22Rv1 (cell line): ENCODE results near the gene DCHS1.

Experiments
- ZFX ChIP-seq: fragments of 450-650 bp; IDR thresholded peaks from 2 replicates; pipeline ENCODE4 v1.6.1; 2017; ENCODE audit warnings: antibody characterized with exemption, borderline replicate concordance
- TF ChIP-seq, protein P1 (sequence below): fragments of 450-650 bp; IDR thresholded peaks from 2 replicates; pipeline ENCODE4 v1.5.1; 2017; ENCODE audit warnings: mild to moderate bottlenecking

DNA sequence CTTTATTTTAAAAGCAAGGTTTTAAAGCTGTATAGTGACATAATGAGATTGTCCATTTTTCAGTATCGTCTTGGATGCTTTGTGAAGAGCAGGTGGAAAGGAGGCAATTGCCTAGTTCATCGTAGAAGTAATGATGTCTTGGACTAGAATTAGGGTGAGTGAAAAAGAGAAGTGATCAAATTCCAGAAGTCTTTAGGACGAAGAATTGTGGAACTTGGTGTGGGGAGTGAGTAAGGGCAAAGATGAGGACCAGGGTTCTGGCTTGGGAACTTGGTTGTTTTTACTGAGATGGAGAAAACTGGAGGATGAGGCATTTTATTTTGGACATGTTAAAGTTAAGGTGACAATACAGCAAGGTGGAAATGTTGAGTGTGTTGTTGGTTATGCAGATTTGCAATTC, 50.8 kb downstream of the DCHS1 start:
- TF ChIP-seq, protein P1, sequence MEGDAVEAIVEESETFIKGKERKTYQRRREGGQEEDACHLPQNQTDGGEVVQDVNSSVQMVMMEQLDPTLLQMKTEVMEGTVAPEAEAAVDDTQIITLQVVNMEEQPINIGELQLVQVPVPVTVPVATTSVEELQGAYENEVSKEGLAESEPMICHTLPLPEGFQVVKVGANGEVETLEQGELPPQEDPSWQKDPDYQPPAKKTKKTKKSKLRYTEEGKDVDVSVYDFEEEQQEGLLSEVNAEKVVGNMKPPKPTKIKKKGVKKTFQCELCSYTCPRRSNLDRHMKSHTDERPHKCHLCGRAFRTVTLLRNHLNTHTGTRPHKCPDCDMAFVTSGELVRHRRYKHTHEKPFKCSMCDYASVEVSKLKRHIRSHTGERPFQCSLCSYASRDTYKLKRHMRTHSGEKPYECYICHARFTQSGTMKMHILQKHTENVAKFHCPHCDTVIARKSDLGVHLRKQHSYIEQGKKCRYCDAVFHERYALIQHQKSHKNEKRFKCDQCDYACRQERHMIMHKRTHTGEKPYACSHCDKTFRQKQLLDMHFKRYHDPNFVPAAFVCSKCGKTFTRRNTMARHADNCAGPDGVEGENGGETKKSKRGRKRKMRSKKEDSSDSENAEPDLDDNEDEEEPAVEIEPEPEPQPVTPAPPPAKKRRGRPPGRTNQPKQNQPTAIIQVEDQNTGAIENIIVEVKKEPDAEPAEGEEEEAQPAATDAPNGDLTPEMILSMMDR: no peak
- no peak for TF ChIP-seq ZFX
